ENCODE measurements around the gene JAKMIP3. TPM values are rescaled to one million over a fixed set of nuclear protein-coding genes. Genes with fewer than 3 reads are reported as not detected.

The JAKMIP3 gene
- total and polyA plus RNA-seq, 10 of the 15 experiments (the other 5 are each of a cell fraction or from before 2014, with no cell fraction given): 0.01 TPM; not detected in 7

DNA sequence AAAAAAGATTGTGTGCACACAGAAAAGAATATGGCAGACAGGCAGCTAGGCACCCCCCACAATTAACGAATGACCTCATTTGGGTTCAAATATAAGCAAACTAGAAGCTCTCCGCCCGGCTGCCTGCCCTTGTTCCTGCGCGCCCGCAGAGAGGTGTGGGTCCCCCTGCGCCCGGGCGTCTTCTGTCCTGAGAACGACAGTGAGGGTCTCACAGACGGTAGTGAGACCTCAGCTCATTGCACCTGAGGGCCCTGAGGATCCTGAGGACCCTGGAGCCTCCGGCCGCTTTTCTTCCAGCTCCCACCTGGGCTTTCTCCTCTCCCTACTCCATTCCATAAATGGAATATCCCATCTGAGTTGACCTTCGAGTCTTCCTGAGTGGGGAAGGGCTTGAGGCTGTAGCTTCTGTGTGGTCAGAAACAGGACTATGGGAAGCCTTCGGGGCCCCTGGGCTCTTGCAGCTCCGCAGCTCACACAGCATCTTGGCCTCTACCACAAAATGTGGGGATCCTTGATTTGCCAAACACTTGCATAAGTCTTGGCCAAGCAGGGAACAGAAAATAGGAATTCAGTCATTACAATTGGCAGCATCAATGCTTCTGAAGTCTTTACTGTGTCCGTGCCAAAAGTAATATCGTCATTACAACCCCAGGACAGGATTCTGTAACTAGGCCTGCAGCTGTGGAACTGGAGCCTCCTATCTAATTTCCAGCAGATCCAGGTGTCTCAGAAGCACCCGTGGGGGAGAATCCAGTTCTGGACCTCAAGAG is 43.8 kb downstream of the JAKMIP3 start:
- Histone ChIP-seq H3K9ac (ENCODE audit: control insufficient read depth, insufficient read depth, low read length) (no peak overlapping the region), H4K20me1 (ENCODE audit: control insufficient read depth, insufficient read depth) (no peaks in the 10 kb centered on the region), H3K4me3 (no peak overlapping the region), H3K4me1 (ENCODE audit: control insufficient read depth, insufficient read depth, low read length) (no peaks in the 10 kb centered on the region), H3K4me2 (ENCODE audit: control insufficient read depth, insufficient read depth) (no peak overlapping the region), H3K27me3 (replicated peaks in 1 of 2; ENCODE audit: control insufficient read depth in 2 of 2, insufficient read depth in 2 of 2, low read length in 1 of 2) (no peaks in the 10 kb centered on the region), H3K79me2 (ENCODE audit: control insufficient read depth, insufficient read depth, low read length) (no peaks in the 10 kb centered on the region), H3K36me3 (ENCODE audit: control insufficient read depth in 2 of 2, insufficient read depth in 2 of 2, low read length in 1 of 2) (no peaks in the 10 kb centered on the region), H3K9me3 (replicated peaks; ENCODE audit: control insufficient read depth, insufficient read depth, low read length) (no peaks in the 10 kb centered on the region), H2AFZ (ENCODE audit: control insufficient read depth, low read depth, low read length) (no peak overlapping the region), H3K27ac (ENCODE audit: control insufficient read depth, insufficient read depth) (no peak overlapping the region)
- FAIRE-seq (no peak), DNase-seq (ENCODE audit: low read depth, low spot score) (no peak), ATAC-seq (no peak)
- BruUV-seq (replicated peaks): no TSS peak
- ChIA-PET POLR2A (no interaction called here), CTCF (interaction anchor here (0.6 kb wide), 1 partner anchor 105 kb away, joined by 3 read pairs; no protein-coding TSS in a partner anchor), RAD21 (ENCODE audit: unreplicated experiment) (interaction anchor here (0.5 to 0.6 kb wide), 2 partner anchors 71 to 961 kb away, joined by 3 to 4 read pairs; no protein-coding TSS in a partner anchor), SMC1A (ENCODE audit: uncharacterized antibody, unreplicated experiment) (no interaction called here)
- in situ Hi-C loops (cut with MboI): no loop called here
- intact Hi-C loops (cut with micrococcal nuclease; ENCODE audit: unreplicated experiment): no loop called here
- TF ChIP-seq RBBP5 (conservative IDR thresholded peaks at IDR 0.05) (no peak), RB1 (IDR thresholded peaks at IDR 0.05; ENCODE audit: borderline replicate concordance) (no peak), ZNF384 (IDR thresholded peaks at IDR 0.05; ENCODE audit: borderline replicate concordance, low read depth, low read length) (no peak), GATAD2B (conservative IDR thresholded peaks at IDR 0.05; ENCODE audit: low read depth) (no peak), MTA3 (IDR thresholded peaks at IDR 0.05; ENCODE audit: borderline replicate concordance, low read length) (no peak), EED (IDR thresholded peaks at IDR 0.05; ENCODE audit: low read depth) (no peak), MYC (IDR thresholded peaks at IDR 0.05; ENCODE audit: insufficient read depth, insufficient read length, insufficient replicate concordance, low read length, severe bottlenecking) (no peak)
- 50% methylated on average over 19 of the region's 19 CpGs for WGBS (ENCODE audit: insufficient coverage, insufficient replicate concordance, low lambda C conversion rate, missing lambda C conversion rate)

DNA sequence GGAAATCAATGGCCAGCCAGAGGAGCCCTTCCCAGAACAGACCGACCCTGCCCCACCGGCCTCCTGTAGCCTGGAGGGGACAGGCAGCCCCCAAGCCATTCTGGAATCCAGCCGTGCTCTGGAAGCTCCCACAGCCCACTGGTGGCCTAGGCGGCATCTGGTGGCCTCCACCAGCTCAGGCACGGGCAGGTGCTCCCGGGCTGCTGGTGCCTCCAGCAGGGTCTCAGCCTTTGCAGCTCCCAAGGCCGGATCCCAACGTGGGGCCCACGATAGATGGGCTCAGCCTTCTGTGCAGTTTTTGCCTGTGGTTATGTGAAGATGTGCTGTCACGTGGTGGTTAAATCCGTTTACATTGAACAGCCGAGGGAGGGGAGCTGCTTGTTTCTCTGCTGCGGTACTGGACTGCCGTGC is 44.4 kb downstream of the JAKMIP3 start:
- intact Hi-C loops (cut with micrococcal nuclease; ENCODE audit: unreplicated experiment) (no loop called here), in situ Hi-C loops (cut with MboI) (no loop called here)
- Histone ChIP-seq H3K27ac (ENCODE audit: control insufficient read depth, insufficient read depth) (no peak overlapping the region), H3K9me3 (replicated peaks; ENCODE audit: control insufficient read depth, insufficient read depth, low read length) (no peaks in the 10 kb centered on the region), H3K36me3 (ENCODE audit: control insufficient read depth in 2 of 2, insufficient read depth in 2 of 2, low read length in 1 of 2) (no peaks in the 10 kb centered on the region), H3K4me1 (ENCODE audit: control insufficient read depth, insufficient read depth, low read length) (no peaks in the 10 kb centered on the region), H3K79me2 (ENCODE audit: control insufficient read depth, insufficient read depth, low read length) (no peaks in the 10 kb centered on the region), H3K27me3 (replicated peaks in 1 of 2; ENCODE audit: control insufficient read depth in 2 of 2, insufficient read depth in 2 of 2, low read length in 1 of 2) (no peaks in the 10 kb centered on the region), H3K9ac (ENCODE audit: control insufficient read depth, insufficient read depth, low read length) (no peak overlapping the region), H4K20me1 (ENCODE audit: control insufficient read depth, insufficient read depth) (no peaks in the 10 kb centered on the region), H2AFZ (ENCODE audit: control insufficient read depth, low read depth, low read length) (no peak overlapping the region), H3K4me2 (ENCODE audit: control insufficient read depth, insufficient read depth) (no peak overlapping the region), H3K4me3 (no peak overlapping the region)
- no peak for FAIRE-seq
- CTCF ChIA-PET: no interaction called here
- POLR2A ChIA-PET: no interaction called here
- SMC1A ChIA-PET (ENCODE audit: uncharacterized antibody, unreplicated experiment): no interaction called here
- ATAC-seq: no peak
- no peak for DNase-seq (ENCODE audit: low read depth, low spot score)
- RAD21 ChIA-PET (ENCODE audit: unreplicated experiment): interaction anchor here (0.6 kb wide), 1 partner anchor 960 kb away, joined by 4 read pairs; no protein-coding TSS in a partner anchor
- BruUV-seq (replicated peaks): no TSS peak
- WGBS (ENCODE audit: insufficient coverage, insufficient replicate concordance, low lambda C conversion rate, missing lambda C conversion rate): 34% methylated on average over 14 of the region's 14 CpGs
- no peak for TF ChIP-seq RFX5 (IDR thresholded peaks at IDR 0.05; ENCODE audit: low read depth, low read length)
- TF ChIP-seq SMAD5 (IDR thresholded peaks at IDR 0.05; ENCODE audit: low read depth): no peak
- TF ChIP-seq, protein P1, sequence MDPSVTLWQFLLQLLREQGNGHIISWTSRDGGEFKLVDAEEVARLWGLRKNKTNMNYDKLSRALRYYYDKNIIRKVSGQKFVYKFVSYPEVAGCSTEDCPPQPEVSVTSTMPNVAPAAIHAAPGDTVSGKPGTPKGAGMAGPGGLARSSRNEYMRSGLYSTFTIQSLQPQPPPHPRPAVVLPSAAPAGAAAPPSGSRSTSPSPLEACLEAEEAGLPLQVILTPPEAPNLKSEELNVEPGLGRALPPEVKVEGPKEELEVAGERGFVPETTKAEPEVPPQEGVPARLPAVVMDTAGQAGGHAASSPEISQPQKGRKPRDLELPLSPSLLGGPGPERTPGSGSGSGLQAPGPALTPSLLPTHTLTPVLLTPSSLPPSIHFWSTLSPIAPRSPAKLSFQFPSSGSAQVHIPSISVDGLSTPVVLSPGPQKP (IDR thresholded peaks at IDR 0.05; ENCODE audit: low read depth, low read length): no peak
- no peak for TF ChIP-seq ZNF24 (IDR thresholded peaks at IDR 0.05)
- no peak for TF ChIP-seq YBX1 (IDR thresholded peaks at IDR 0.05)
- TF ChIP-seq, protein P2, sequence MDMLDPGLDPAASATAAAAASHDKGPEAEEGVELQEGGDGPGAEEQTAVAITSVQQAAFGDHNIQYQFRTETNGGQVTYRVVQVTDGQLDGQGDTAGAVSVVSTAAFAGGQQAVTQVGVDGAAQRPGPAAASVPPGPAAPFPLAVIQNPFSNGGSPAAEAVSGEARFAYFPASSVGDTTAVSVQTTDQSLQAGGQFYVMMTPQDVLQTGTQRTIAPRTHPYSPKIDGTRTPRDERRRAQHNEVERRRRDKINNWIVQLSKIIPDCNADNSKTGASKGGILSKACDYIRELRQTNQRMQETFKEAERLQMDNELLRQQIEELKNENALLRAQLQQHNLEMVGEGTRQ (IDR thresholded peaks at IDR 0.05; ENCODE audit: borderline replicate concordance, low read depth, low read length): no peak
- no peak for TF ChIP-seq BMI1 (IDR thresholded peaks at IDR 0.05; ENCODE audit: borderline replicate concordance)
- TF ChIP-seq STAT1 (conservative IDR thresholded peaks at IDR 0.05): no peak
- TF ChIP-seq TCF3 (IDR thresholded peaks at IDR 0.05; ENCODE audit: borderline replicate concordance, insufficient read depth, low read depth, low read length): no peak
- no peak for TF ChIP-seq ZZZ3 (IDR thresholded peaks at IDR 0.05; ENCODE audit: control insufficient read depth, insufficient read length, low read depth)
- TF ChIP-seq POLR2AphosphoS2 (IDR thresholded peaks at IDR 0.05; ENCODE audit: low read depth, low read length): no peak

Data from GM12878 (cell line).